HEK293 (cell line): Measurements from ENCODE around the gene CATSPERE.

Experiments used
- CTCF ChIP-seq: fragments of 450-650 bp; formaldehyde crosslinking; IDR thresholded peaks from 2 replicates; pipeline ENCODE4 v1.5.1; 2016; ENCODE audit warnings: missing biosample characterization, missing genetic modification characterization
- KLF1 ChIP-seq: fragments of 450-650 bp; formaldehyde crosslinking; IDR thresholded peaks from 2 replicates; pipeline ENCODE4 v1.5.1; 2016; ENCODE audit warnings: missing biosample characterization, missing genetic modification characterization
- KLF10 ChIP-seq: fragments of 450-650 bp; IDR thresholded peaks from 2 replicates; pipeline ENCODE4 v1.5.1; 2018; ENCODE audit warnings: missing biosample characterization, mild to moderate bottlenecking, missing genetic modification characterization
- PRDM10 ChIP-seq: fragments of 450-650 bp; formaldehyde crosslinking; IDR thresholded peaks from 2 replicates; pipeline ENCODE4 v1.5.1; 2016; ENCODE audit warnings: missing biosample characterization, missing genetic modification characterization
- SP2 ChIP-seq: fragments of 450-650 bp; formaldehyde crosslinking; IDR thresholded peaks from 2 replicates; pipeline ENCODE4 v1.5.1; 2016; ENCODE audit warnings: missing biosample characterization, missing genetic modification characterization
- ZBTB10 ChIP-seq: fragments of 450-650 bp; formaldehyde crosslinking; IDR thresholded peaks from 2 replicates; pipeline ENCODE4 v1.5.1; 2016; ENCODE audit warnings: missing biosample characterization, missing genetic modification characterization
- ZBTB7A ChIP-seq: fragments of 450-650 bp; formaldehyde crosslinking; IDR thresholded peaks from 2 replicates; pipeline ENCODE4 v1.5.1; 2016; ENCODE audit warnings: low read depth, missing biosample characterization, missing genetic modification characterization
- ZNF121 ChIP-seq: fragments of 450-650 bp; formaldehyde crosslinking; IDR thresholded peaks from 2 replicates; pipeline ENCODE4 v1.5.1; 2016; ENCODE audit warnings: missing biosample characterization, missing genetic modification characterization
- TF ChIP-seq, protein P1 (sequence below): fragments of 450-650 bp; formaldehyde crosslinking; IDR thresholded peaks from 2 replicates; pipeline ENCODE4 v1.5.1; 2016; ENCODE audit warnings: missing biosample characterization, missing genetic modification characterization, low read depth
- TF ChIP-seq, protein P2 (sequence below): fragments of 450-650 bp; formaldehyde crosslinking; IDR thresholded peaks from 2 replicates; pipeline ENCODE4 v1.5.1; 2016; ENCODE audit warnings: missing biosample characterization, missing genetic modification characterization

DNA sequence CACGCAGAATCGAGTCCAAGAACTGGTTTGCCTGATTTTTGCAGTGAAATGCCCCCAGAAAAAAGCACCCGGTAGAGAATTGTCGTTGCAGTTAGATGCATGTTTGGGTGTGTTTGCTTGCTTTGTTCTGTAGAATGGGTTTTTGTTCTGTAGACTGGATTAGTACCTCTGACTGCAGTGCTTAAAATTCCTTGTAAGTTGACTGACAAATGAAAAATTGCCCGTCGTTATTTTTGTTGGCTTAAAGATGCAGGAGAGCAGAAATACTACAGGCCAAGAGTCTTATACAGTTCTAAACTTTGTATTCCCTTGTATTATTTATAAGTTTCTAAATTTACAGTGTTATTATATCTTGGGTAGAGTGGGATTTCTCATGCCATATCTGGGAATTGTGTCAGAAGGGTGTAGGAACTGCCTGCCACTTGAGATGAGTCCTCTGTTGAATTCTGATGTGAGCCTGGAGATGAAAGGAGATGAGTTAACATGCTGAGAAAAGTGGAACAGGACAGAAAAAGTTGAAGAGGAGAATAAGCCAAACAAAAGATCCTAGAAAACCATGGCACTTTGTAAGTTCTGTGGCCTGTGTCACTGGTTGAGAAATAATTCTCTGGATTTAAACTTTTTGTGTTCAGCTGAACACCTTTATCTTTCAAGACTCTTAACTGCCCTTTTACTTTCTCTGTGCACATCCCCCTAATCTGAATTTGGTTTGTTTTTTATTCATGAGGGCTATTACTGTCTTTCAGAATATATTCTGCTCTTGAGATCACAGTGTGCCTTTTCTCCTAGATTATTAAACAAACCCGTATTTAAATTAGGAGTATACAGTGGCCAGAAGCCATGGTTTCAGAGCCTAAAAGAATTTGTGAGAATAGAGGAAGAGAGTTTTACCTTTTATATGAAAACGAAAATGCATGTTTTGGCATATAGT, 193.3 kb downstream of the CATSPERE start:
- TF ChIP-seq CTCF (tag by site-specific recombination) (no peak), KLF1 (no peak), ZBTB10 (tag by site-specific recombination) (no peak), SP2 (no peak), KLF10 (tag by site-specific recombination) (no peak; the same call in 1 of the 2 replicates), ZNF121 (tag by site-specific recombination) (no peak), PRDM10 (tag by site-specific recombination) (peak; percentile 75), ZBTB7A (tag by site-specific recombination) (no peak)
- TF ChIP-seq, protein P1, sequence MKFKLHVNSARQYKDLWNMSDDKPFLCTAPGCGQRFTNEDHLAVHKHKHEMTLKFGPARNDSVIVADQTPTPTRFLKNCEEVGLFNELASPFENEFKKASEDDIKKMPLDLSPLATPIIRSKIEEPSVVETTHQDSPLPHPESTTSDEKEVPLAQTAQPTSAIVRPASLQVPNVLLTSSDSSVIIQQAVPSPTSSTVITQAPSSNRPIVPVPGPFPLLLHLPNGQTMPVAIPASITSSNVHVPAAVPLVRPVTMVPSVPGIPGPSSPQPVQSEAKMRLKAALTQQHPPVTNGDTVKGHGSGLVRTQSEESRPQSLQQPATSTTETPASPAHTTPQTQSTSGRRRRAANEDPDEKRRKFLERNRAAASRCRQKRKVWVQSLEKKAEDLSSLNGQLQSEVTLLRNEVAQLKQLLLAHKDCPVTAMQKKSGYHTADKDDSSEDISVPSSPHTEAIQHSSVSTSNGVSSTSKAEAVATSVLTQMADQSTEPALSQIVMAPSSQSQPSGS (tag by site-specific recombination), result no peak
- TF ChIP-seq, protein P2, sequence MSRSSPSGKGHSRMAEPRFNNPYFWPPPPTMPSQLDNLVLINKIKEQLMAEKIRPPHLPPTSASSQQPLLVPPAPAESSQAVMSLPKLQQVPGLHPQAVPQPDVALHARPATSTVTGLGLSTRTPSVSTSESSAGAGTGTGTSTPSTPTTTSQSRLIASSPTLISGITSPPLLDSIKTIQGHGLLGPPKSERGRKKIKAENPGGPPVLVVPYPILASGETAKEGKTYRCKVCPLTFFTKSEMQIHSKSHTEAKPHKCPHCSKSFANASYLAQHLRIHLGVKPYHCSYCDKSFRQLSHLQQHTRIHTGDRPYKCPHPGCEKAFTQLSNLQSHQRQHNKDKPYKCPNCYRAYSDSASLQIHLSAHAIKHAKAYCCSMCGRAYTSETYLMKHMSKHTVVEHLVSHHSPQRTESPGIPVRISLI (tag by site-specific recombination), result no peak
